Renal cortical epithelial cell (primary cell): ENCODE results near the gene APOO. TPM values are rescaled to one million over a fixed set of nuclear protein-coding genes. Genes with fewer than 3 reads are reported as not detected.

Source experiments
- DNase-seq: peaks from one replicate; pipeline ENCODE4 v3.0.0-alpha.2; 2011; ENCODE audit warnings: low read depth
- total RNA-seq: library from RNA; depleted of rRNA; stranded (reverse); fragments of >200 nt; gene quantifications from 2 replicates; pipeline ENCODE4 v1.2.3, GENCODE V29; 2014

Gene APOO
- total RNA-seq, 1 donor from 2014 or later, result 16.3 TPM

DNA sequence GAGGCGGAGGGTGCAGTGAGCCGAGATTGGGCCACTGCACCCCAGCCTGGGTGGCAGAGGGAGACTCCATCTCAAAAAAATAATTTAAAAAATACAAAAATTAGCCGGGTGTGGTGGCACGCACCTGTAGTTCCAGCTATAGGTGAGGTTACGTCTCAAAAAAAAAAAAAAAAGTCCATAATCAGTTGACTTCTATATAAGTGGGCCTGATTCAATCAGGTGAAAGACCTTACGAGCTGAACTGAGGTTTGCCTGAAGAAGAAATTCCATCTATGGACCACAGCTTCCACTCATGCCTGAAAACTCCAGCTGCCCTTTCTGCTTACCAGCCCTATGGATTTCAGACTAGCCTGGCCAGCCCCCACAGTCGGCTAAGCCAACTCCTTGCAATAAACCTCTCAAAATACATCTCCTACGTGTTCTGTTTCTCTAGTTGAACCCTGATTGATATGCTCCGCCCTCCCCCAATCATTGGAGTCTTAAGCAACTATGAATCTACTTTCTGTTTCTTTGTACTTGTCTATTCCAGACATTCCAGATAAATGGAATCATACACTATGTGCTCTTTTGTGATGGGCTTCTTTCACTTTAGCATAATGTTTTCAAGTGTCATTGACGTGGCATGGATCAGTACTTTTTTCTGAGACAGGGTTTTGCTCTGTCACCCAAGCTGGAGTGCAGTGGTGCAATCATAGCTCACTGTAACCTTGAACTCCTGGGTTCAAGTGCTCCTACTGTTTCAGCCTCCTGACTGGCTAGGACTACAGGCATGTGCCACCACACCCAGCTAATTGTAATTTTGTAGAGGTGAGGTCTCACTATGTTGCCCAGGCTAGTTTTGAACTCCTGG lies 88.1 kb downstream of the APOO start:
- DNase-seq, result peak; percentile 55

DNA sequence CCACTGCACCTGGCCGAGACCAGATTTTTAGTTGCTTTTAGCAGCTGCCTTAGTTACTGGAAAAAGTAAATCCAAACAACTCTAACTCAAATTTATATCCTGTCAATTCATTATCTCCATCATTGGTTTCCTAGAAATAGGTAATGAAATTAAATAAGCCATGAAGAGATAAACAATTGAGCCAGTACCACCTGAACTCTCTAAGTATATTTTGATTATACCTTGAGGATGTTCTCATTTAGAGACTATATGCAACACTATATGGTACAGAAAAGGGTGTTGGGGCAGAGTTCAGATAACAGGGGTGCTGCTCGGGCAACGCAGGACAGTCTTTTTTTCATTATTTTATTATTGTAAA lies 89.8 kb downstream of the APOO start:
- no peak for DNase-seq

DNA sequence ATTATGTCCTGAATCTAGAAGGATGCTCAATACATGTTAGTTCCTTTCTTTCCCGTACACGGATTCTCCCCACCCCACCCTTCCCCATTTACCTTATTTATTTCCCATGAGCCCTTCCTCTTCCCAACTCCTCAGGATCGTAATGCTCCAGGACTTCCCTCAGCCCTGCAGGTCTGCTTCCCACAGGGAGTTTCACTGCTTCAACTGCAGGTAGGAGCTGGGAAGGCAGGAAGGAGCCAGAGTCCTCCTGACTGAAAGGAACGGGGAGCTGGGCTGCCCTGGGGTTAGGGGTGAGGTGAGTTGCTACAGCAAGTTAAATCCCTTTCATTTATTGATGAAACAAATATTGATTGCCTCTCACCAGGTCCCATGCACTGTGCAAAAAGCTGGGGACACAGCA lies 91.6 kb downstream of the APOO start:
- no peak for DNase-seq

DNA sequence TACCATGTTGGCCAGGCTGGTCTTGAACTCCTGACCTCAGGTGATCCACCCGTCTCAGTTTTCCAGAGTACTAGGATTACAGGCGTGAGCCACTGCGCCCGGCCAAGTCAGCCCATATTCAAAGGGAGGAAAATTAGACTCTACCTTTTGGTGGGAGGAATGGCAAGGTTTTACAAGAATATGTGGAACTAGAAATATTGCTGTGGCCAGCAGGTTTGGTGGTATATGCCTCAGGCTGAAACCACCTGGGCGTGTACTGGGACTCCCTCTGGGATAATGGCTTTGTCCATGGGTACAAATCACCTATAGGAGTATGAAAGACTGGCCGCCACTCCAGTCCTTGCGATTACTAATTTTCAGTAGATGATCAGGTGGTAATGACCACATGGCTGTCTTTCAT lies 92.4 kb downstream of the APOO start:
- no peak for DNase-seq

DNA sequence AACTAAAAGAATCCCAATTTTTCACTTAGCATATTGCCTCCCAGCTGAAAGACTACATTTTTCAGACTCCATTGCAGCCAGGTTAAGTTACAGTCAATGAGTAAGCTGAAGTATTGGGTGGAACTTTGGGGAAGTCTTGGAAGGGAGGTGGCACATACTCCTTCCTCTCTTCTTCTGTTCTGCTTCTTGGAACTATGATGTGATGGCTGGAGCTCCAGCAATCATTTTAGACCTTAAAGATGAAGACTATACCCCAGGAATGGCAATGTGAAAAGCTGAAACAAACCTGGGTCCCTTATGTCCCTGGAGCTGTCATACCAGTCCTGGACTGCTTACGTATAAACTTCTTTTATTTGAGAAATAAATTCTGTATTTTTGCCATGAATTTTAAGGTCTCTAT lies 93.9 kb downstream of the APOO start:
- DNase-seq, result no peak

DNA sequence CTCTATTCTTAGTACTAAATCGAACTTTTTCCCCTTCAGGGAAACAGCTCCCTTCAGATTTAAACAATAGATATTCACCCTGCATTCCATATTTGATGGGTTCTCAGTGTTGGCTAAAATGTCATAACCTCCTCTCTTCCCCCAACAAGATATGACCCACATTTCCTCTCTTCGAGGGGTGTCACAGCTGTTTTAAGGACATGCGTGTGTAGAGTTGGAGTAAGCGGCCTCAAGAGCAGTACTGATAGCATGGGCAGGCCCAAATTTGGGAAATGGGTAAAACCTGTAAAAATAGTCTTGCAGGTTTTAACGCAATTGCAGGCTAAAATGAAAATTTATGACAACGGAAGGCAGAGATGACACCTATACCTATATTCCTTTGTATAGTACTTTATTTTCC lies 96.1 kb downstream of the APOO start:
- DNase-seq, result no peak

DNA sequence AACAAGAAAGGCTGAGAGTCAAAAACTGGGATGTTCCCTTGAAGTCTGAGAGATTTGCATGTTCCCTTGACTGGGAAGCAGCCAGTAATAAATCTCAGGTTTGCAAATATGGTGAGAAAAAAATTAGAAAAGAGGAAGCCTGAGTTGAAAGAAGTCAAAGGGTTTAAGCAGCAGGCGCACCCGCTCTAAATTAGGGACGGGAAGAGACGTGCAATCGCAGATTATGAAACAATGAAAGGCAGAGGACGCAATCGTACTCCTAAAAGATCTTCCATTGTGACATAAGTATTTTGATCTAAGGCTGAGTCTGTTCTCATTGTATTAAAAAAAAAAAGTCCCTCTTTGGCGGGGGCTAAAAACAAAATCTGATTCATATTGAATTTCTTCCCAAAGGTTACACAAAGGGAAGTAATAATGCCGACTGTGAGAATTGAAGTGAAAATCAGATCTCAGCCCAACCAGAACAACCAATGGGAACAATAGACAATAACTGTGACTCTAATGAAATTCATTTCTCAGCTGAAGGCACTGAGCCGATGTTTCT lies 96.6 kb downstream of the APOO start:
- no peak for DNase-seq

DNA sequence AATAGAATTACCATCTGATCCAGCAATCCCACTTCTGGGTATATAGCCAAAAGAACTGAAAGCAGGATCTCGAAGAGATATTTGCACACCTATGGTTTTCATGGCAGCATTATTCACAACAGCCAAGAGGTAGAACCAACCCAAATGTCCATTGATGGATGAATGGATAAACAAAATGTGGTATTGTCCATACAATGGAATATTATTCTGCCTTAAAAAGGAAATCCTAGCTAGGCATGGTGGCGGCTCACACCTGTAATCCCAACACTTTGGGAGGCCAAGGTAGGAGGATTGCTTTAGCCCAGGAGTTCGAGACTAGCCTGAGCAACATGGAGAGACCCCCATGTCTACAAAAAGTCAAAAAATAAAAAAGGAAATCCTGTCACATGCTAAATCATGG lies 97.5 kb downstream of the APOO start:
- no peak for DNase-seq

DNA sequence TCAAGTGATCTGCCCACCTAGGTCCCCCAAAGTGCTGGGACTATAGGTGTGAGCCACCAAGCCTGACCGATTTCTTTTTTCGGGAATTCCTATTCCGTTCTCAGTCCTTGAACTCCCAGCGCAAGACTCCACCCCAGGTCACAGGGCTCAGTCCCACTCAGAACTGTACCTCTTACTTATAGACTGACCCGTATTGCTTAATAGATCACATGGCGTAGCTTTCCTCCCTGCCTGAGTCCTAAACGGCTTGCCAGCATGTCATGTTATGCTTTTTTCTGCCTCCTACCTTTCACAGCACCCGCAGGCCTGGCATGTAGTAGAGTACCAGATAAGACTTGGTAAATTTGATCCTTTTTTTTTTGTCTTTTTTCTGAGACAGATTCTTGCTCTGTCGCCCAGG lies 102.3 kb downstream of the APOO start:
- DNase-seq, result no peak

DNA sequence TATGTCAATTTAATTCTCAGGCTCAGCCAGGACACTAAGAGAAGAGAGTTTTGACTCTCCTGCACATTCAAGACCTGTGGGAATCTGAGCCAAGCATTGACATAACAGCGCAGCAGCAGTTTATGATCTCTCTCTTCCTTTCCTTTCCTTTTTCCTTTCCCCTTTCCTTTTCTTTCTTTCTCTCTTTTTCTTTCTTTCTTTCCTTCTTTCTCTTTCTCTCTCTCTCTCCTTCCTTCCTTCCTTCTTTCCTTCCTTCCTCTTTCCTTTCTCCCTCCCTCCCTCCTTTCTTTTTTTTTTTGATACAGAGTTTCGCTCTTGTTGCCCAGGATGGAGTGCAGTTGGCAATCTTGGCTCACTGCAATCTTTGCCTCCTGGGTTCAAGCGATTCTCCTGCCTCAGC lies 103.2 kb downstream of the APOO start:
- DNase-seq, result no peak

DNA sequence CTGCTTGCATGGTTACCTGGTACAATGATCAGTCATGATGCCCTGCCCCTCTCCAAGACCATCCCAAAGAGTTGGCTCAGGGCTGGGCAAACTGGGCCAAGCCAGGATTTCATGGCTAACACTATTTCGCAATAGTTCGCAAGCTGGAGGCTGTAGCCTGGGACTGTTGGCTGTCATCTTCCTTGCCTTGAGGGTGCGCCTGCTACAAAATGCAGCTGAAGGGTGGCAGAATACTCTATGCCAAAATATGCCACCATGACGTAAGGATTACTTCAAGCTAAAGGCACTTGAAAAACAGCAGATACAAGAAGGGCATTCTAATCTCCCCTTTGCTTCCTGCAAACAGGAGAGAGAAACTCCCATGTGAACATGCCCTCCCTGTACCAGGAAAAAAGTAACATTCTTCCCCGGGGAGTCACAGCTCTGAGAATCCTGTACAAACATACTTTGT lies 103.8 kb downstream of the APOO start:
- DNase-seq, result peak; percentile 96

DNA sequence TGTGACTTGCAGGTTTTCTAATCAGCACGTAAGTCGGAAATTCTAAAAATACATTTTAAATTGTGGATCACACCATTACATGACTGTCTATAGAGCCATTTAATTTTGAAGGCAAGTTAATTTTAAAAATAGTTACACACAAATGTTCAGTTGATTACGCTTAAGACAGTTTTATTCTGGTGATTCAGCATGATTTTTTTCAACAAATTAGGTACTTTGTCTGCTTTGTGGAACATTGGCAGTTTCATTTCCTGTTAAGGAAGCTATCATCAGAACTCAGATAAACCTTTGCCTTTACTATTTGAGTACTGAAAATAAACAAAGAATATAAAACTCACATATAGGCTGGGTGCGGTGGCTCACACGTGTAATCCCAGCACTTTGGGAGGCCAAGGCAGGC lies 105.3 kb downstream of the APOO start:
- no peak for DNase-seq

DNA sequence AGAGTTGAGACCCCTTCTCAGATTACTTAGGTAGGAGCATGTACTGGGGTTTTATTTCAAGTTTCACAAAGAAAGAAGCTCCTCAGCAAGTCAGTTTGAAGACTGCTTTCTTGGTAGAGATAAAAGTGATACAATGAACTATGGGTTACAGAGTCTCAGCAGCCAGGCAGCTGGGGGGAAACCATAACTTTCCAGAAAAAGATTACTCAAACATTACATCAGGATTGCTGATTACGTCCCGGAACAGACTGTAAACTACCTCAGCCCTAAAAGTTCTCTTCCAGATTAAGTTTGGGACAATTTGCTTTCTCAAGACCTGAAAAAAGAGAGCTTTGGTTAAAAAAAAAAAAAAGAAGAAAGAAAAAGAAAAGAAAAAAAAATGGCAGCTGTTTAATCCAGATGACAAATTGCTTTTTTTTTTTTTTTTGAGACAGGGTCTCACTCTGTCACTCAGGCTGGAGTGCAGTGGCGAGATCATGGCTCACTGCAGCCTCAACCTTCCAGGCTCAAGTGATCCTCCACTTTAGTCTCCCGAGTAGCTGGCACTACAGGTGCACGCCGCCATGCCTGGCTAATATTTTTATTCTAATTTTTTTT lies 108.2 kb downstream of the APOO start:
- no peak for DNase-seq

DNA sequence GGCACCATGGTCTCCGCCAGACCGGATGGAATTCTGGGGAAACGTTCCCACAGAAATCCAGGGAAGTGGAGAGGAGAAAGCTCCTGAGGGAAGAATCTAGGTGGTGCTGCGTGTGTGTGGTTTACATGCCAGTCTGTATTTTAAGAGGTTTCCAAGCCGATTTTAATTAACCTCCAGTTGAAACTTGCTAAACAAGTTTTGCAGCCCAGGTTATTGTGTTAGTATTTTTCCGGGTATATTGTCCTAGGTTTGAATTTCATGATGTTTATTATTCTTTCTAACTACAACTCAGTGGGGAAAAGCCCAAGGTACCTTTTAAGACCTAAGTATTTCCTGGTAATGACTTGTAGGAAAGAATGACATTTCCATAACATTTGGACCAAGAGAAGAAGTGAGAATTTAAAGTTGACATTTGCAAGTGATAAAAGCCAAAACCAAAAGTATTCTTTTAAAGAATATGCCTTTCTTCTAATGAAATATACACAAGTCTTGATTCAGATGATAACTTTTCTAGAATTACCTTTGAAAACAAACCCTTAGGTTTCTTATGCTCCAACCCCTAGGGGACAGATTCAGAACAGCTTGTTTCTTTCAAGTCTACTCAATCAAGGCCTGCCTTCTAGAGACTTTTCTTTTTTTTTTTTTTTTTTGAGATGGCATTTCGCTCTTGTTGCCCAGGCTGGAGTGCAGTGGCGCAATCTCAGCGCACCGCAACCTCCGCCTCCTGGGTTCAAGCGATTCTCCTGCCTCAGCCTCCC lies 110.2 kb downstream of the APOO start:
- DNase-seq, result peak; percentile 83

DNA sequence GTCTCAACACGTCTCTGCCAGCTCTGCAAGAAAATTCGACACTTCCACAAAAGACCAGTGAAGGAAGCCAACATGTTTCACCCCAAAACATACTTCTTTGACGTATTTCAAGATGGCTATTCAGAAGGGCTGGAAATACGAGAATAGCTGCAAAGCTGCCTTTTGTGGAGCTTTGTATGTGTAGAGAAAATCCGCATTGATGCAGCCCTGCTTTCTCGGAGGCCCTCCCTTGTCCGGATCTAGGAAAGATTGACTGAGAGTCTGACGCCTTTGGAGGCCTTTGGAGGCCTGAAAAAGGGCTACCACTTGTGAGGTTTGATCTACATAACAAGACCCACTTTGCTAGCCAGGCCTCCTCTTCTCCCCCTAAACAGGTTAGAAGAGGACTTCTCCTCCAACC lies 112.5 kb downstream of the APOO start:
- no peak for DNase-seq

DNA sequence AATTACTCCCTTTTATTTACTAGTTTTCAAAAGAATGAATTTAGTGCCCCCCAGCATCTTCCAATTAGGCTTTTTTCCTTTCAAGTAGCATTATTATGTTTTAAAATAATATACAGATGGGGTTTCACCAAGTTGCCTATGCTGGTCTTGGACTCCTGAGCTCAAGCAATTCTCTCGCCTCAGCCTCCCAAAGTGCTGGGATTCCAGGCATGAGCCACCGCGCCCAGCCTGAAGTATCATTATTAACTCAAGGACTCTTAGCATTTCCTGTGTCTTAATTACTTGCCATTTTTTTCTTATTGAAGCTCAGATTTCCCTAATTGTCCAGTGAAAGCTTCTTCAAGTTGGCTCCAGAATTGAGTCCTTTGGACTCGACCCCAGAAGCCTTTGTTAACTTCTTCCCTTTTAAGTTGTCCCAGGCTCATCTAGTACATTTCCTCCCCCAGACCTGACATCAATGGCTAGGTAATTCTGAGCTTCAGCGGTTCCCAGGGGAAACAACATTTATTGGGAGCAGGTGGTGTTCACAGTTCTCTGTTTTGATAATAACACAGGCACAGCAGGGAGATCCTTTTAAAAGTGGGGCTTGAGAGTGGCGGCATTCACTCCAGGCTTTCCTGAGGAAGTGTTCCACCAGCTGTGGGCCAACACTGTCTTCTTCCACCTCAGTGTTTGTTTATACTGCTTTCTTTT lies 114.7 kb downstream of the APOO start:
- DNase-seq, result no peak

DNA sequence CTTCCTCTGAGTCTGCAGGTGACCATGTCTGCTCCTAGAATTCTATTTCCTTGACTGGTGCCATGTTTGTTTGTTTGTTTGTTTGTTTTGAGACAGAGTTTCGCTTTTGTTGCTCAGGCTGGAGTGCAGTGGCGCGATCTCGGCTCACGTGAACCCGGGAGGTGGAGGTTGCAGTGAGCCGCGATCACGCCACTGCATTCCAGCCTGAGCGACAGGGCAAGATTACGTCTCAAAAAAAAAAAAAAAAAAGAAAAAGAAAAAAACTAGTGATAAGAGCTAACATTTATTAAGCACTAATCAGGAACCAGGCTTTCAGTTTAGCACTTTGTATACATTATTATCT lies 117.6 kb downstream of the APOO start:
- no peak for DNase-seq

DNA sequence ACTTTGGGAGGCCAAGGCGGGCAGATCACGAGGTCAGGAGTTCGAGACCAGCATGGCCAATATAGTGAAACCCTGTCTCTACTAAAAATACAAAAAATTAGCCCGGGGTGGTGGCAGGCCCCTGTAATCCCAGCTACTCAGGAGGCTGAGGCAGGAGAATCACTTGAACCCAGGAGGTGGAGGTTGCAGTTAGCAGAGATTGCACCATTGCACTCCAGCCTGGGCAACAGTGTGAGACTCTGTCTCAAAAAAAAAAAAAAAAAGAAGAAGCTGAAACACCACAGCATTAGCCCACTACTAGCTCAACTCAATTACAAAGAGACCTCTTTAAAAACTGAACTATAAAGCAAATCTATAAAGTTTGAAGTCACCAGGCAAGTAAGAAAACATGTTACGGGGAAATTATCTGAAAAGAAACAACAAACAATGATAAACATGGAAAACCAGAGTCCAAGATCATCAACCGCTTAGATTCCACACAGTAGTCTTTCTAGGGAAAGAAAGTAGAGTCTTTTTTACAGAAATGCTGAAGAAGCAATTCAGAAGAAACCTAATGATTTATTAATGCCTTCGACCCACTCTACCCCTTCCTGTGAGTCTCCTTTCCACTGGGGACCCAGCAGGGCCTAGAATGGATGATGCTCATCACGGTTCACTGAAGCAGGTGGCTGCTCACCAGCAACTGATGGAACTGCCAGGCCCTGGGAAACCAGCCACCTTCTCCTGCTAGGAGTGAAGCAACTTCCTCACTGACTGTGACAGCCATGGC lies 118.2 kb downstream of the APOO start:
- peak; percentile 72 for DNase-seq

DNA sequence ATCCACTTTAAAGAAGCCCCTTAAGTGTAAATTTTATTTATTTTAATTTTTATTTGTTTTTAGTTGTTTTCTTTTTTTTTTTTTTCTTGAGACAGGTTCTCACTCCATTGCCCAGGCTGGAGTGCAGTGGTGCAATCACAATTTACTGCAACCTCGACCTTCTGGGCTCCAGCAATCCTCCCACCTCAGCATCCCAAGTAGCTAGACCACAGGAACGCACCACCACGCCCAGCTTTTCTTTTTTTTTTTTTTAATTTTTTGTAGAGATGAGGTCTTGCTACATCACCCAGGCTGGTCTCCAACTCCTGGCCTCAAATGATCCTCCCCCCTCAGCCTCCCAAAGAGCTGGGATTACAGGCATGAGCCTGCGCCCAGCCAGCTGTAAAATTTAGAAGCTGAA lies 118.8 kb downstream of the APOO start:
- peak; percentile 77 for DNase-seq

DNA sequence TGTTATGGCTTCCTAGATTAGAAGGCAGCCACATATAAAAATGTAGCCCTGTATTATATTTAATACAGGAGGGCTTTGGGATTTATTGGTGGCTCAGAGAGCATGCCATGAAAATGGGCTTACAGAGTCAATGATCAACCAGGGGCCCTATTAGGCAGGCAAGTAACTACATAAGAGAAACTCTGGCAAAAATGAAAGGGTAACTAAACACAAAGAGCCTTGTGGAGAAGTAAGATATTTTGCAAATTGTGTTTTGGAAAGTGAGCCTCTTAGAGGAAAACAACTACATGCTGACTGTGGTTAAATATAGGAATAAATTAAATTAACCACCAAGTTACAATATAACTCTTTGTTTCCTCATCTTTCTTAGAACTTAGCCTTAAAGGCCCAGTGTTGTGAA lies 119.2 kb downstream of the APOO start:
- peak; percentile 86 for DNase-seq

DNA sequence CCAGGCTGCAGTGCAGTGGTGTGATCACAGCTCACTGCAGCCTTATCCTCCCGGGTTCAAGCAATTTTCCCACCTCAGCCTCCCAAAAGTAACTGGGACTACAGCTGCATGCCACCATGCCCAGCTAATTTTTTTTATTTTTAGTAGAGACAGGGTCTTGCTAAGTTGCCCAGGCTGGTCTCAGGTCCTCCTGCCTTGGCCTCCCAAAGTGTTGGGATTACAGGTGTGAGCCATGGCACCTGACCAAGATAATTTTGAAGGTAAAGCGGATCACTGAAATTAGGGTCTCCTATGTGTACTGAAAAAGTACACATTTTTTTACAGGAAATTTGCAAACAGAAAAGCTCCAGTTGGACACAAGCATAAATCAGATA lies 120.0 kb downstream of the APOO start:
- DNase-seq, result no peak
